Measurements from ENCODE around the gene PASK.
"Not testable (repeated sequence)": the region's sequence is repeated elsewhere in the genome, so short reads cannot be mapped to it uniquely, and the experiment has no call there.

Gene PASK

GRCh38 chr2:241123816-241124536, 25.3 kb downstream of the PASK start:
- DNase-seq, result no peak

DNA sequence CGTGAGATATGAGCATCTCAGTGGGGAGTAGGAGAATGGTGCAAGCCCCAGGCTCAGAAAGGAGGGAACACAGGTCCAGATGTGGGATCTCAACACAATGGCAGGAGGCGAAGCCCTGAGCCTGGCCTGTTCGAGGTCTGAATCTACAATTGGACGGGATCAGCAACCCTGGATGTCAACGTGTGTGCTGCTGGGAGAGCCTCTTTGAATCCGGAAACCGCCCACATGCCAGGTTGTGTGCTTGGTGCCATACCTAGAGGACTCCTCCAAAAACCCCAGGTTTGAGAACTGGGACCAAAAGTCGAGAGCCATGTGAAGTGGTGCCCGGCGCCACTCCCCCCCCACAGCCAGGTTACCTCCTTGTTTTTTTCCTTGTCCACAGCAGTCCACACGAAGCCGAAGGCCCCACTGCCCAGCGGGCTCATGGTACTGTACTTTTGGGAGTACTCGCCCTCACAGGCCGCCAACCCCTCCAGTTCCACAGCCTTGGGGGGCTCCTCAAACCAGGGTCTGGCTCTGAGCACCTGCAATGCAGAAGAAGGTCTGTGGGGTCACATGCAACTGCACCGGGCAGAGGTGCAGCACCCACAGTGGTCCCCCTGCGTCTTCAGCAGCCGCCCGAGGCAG, 26.8 kb downstream of the PASK start:
- no peak for DNase-seq

DNA sequence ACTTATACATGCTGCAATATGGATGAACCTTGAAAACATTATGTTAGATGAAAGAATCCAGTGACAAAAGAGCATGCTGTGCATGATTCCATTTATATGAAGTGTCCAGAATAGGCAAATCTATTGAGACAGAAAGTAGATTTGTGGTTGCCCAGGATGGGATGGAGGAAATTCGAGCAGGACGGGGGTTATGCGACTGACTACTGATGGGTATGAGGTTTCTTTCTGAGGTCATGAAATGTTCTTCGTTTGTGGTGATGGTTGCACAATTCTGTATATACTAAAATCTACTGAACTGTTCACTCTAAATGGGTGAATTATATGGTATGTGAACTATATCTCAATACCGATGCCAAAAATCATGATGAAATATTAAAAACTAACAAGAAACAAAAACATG, 28.3 kb downstream of the PASK start:
- no peak for DNase-seq

GRCh38 chr2:241120440-241120839, 28.8 kb downstream of the PASK start:
- no peak for DNase-seq

GRCh38 chr2:241118737-241119505, 30.4 kb downstream of the PASK start:
- no peak for DNase-seq

DNA sequence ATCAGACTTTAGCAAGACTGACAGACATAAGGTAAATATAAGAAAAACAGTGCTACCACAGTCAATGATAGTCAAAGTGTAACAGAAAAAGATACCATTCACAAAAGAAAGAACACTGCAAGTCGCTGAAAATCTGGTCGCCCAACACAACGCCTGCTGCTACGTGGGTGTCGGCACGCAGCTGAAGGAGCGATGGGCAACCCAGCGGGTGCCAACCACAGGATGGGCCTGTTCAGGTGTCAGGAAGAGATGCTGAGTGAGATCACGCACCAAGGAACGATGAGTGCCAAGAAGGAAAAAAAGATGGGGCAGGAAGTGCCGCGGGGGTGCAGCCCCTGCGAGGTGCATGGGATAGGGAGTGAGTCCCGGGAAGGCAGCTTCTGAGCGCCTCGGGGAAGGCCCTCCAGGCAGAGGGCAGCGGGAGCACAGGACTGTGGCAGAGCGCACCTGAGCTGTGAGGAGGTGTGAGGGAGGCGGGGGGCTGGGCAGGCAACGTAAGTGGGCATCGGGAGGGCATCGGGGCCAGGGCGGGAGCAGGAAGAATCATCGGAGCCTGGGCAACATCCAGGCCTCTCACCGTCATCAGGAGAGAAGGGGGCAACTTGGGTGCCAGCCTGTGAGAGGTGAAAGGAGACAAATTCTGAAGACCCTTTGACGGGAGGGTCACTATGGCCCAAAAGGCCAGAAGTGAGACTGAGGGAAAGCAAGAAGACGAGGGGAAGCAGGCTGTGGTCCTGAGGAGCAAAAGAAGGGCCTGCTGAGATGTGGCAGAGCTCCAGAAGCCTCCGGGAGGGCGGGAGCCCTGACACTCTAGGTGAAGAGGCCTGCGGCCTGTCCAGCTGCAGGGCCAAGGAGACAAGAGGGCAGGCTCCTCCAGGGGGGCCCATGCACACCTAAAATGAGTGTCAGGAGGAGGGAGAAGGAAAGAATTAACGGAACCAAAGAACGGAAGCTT, 32.4 kb downstream of the PASK start:
- DNase-seq, result no peak

DNA sequence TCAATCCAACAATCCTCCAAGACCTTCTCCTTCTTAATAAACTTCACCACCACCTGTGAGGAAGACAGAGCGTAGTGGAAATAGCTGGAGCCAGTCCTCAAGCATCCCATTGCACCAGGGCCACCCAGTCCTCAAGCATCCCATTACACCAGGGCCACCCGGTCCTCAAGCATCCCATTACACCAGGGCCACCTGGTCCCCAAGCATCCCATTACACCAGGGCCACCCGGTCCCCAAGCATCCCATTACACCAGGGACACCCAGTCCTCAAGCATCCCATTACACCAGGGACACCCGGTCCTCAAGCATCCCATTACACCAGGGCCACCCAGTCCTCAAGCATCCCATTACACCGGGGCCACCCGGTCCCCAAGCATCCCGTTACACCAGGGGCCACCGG, 33.9 kb downstream of the PASK start:
- no peak for DNase-seq

- DNase-seq, result no peak
Observed at GRCh38 chr2:241114836-241115235, 34.4 kb downstream of the PASK start.

DNA sequence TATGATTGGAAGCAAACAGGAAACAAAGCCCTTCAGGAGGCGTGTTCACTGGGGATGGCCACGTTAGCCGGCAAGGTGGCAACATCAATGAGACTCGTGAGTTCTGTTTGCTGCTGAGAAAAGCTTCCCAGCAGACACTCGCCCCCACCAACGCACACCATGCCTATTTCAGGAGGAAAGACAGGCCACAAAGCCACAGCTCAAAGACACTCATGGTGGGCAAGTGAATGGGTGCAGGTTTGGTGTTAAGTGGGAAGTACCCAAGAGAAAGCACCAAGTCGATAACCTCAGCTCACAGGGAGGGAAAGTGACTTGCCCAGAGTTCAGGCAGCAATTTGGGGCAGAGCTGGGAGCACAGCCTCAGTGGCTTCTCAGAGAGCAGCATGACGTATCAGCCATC, 36.7 kb downstream of the PASK start:
- DNase-seq, result no peak

- no peak for DNase-seq
Observed at GRCh38 chr2:241112046-241112445, 37.2 kb downstream of the PASK start.

- no peak for DNase-seq
Observed at GRCh38 chr2:241111440-241111805, 37.8 kb downstream of the PASK start.

GRCh38 chr2:241110607-241111439, 38.4 kb downstream of the PASK start:
- DNase-seq, result no peak

DNA sequence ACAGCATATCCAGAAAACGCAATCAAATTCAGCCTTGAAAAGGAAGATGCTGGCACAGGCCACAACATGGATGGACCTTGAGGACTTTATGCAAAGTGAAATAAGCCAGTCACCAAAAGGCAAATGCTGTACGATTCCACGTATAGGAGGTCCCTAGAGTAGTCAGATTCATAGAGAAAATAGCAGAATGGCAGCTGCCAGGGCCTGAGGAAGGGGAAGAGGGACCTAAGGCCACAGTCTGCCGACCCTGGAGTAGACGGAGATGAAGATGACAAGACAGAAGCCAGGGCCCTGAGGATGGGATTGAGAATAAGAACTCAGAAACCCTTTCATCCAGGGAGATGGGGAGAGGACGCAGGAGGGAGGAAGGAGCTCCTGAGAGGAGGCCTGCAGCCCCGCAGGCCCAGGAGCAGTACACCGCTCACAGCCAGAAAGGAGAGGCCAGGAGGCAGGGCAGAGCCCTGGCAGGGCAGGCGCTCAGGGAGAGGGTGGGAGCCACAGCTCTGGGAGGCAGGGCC, 39.1 kb downstream of the PASK start:
- no peak for DNase-seq

DNA sequence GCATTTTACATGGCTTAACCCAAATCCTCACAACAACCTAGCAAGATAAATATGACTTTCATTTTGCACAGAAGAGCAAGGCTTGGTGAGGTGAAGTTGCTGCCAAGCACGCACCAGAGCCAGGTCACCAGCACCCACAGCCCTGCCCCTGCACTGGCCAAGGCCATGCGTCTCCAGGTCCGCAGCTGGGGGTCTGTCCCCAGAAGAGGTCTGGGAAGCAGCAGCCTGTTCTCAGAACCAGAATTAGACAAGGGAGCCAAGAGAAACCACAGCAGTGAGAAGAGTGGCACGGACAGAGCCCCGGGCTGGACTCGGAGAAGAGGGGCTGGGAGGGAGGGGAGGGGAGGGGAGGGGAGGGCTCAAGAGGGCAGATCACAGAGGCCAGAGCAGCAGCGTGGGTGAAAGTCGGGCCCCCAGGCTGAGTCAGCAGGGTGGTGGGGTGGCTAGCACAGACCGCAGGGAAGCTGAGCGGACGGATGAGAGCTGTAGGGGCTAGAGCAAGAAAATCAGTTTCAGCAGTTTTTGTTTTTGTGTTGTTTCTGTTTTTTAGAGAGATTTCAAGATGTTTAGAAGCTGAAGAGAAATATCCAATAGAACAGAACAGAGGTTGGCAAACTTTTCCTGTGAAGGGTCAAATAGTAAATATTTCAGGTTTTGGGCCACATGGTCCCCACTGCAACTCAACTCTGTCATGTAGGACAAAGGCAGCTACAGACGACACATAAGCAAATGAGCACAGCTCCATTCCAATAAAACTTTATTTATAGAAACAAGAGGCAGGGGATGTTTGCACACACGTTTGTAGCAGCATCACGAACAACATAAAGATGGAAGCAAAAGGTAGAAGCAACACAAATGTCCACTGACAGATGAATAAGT, 39.8 kb downstream of the PASK start:
- DNase-seq, result no peak

GRCh38 chr2:241108271-241109209, 40.7 kb downstream of the PASK start:
- no peak for DNase-seq

GRCh38 chr2:241107031-241107783, 42.1 kb downstream of the PASK start:
- DNase-seq, result no peak

DNA sequence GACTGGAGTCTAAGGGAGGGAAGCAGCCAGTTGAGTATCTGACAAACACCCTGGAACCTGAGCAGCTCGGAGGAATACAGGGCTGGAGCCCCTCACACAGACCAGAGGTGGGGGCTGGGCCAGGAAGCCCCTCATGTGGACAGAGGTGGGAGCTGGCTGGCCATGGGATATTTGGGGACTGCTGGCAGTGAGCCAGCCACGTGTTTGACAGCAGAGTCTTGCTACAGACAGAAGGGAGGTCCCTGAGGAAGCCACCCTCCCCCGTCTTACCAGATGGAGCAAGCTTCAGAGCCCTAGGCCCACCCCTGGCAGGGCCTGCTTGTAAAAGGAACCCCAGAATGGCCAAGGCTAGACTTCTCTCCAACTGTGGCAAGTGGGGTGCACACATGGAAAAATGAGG, 43.6 kb downstream of the PASK start:
- no peak for DNase-seq

DNA sequence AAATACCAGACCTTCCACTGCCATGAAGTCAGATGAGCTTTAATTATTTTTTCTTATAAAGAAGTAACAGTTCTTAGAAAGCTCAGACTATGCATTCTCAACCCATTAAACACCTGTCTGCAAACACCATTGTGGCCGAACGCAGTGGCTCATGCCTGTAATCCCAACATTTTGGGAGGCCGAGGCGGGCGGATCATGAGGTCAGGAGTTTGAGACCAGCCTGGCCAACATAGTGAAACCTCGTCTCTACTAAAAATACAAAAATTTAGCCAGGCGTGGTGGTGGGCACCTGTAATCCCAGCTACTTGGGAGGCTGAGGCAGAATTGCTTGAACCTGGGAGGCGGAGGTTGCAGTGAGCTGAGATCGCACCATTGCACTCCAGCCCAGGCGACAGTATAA, 44.7 kb downstream of the PASK start:
- not testable (repeated sequence) for DNase-seq

DNA sequence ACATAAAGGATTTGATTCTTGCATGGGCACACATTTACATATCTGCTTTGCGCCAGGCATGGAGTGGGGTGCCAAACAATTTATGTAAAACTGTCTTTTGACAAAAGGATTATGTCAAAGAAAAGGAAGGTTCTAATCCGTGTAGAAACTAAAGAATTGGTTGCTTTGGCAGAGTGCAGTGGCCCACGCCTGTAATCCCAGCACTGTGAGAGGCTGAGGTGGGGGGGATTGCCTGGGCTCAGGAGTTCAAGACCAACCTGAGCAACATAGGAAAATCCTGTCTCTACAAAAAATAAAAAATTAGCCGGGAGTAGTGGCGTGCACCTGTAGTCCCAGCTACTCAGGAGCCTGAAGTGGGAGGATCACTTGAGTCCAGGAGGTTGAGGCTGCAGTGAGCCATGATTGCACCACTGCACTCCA, 46.1 kb downstream of the PASK start:
- DNase-seq, result no peak

Measured in DMS79 treated with DMSO at 0.1 percent for 48 hours (cell line).